A549 (cell line): ENCODE results near the gene CCDC9. TPM values are rescaled to one million over a fixed set of nuclear protein-coding genes. Genes with fewer than 3 reads are reported as not detected.

Experiments used
- ATAC-seq, 2 experiments: fragments of 200-7000 bp in 1 of 2; fragments of >200 bp in 1 of 2; cut with Nextera tagmentation in 1 of 2; cut with Tn5 transposase in 1 of 2; 3 replicates each; pipeline versions ENCODE4 v1.8.0 to v1.9.1; 2018 to 2020; ENCODE audit warnings: mild to moderate bottlenecking in 1 of 2, moderate library complexity in 1 of 2
- CTCF ChIA-PET: fragments of 300-600 bp; sonication (Branson Sonifier 250); formaldehyde crosslinking; extraction: SDS; loops from one replicate; lab custom pipeline; 2021; ENCODE audit warnings: antibody characterized with exemption, inconsistent platforms; lab: Yijun Ruan, JAX
- POLR2A ChIA-PET: fragments of 350-600 bp; formaldehyde crosslinking; extraction: SDS; loops from one replicate; lab custom pipeline; 2021; ENCODE audit warnings: antibody characterized with exemption, inconsistent platforms; lab: Yijun Ruan, JAX
- DNase-seq, 2 experiments: peaks; one replicate each; pipeline versions ENCODE4 v3.0.0 to v3.0.0-alpha.2; 2011 to 2016; ENCODE audit warnings: low read depth in 1 of 2, low spot score in 1 of 2
- FAIRE-seq: peaks from 2 replicates; lab custom pipeline; 2011; peaks lifted over from hg19 to GRCh38; lab: Jason Lieb, UNC
- H3K27ac ChIP-seq, 2 experiments: fragments of >200 bp; sonication (Bioruptor Twin); formaldehyde crosslinking; 3 replicates each; pipeline ENCODE4 v1.5.1; 2016 to 2017
- H3K4me1 ChIP-seq: fragments of >200 bp; sonication (Bioruptor Twin); formaldehyde crosslinking; 3 replicates; pipeline ENCODE4 v1.6.1; 2016
- H3K4me2 ChIP-seq: fragments of >200 bp; sonication (Bioruptor Twin); formaldehyde crosslinking; 3 replicates; pipeline ENCODE4 v1.6.1; 2016
- H3K4me3 ChIP-seq: fragments of >200 bp; sonication (Bioruptor Twin); formaldehyde crosslinking; 3 replicates; pipeline ENCODE4 v1.5.1; 2016
- H3K9me3 ChIP-seq: fragments of >200 bp; sonication (Bioruptor Twin); formaldehyde crosslinking; 3 replicates; pipeline ENCODE4 v1.6.1; 2016
- BHLHE40 ChIP-seq: IDR thresholded peaks from 2 replicates; pipeline ENCODE4 v1.6.1; 2012; ENCODE audit warnings: low read depth, low read length, inconsistent platforms
- CBX2 ChIP-seq: fragments of 200-600 bp; sonication (generic); IDR thresholded peaks from 2 replicates; pipeline ENCODE4 v1.6.1; 2016; ENCODE audit warnings: low read depth, mild to moderate bottlenecking, borderline replicate concordance
- CBX8 ChIP-seq: fragments of 200-600 bp; sonication (generic); IDR thresholded peaks from 2 replicates; pipeline ENCODE4 v1.6.1; 2016
- CEBPB ChIP-seq, 2 experiments: fragments of >200 bp in 1 of 2; sonication (Bioruptor Twin) in 1 of 2; formaldehyde crosslinking in 1 of 2; IDR thresholded peaks; 2 replicates each; pipeline ENCODE4 v1.6.1; 2012 to 2016
- CHD2 ChIP-seq: fragments of 150-350 bp; IDR thresholded peaks from 2 replicates; pipeline ENCODE4 v1.6.1; 2014; ENCODE audit warnings: low read length; ENCODE audit not compliant: partially characterized antibody
- CHD4 ChIP-seq: fragments of 200-600 bp; sonication (generic); IDR thresholded peaks from 2 replicates; pipeline ENCODE4 v1.6.1; 2016; ENCODE audit warnings: antibody characterized with exemption, mild to moderate bottlenecking, borderline replicate concordance
- FOSB ChIP-seq: fragments of 250-450 bp; sonication (Bioruptor Pico); IDR thresholded peaks from 2 replicates; pipeline ENCODE4 v1.5.0; 2020; ENCODE audit warnings: mild to moderate bottlenecking, moderate library complexity
- GATA3 ChIP-seq: IDR thresholded peaks from 2 replicates; pipeline ENCODE4 v1.6.1; 2012; ENCODE audit warnings: borderline replicate concordance
- JUN ChIP-seq, 2 experiments: fragments of >200 bp; sonication (Bioruptor Twin); formaldehyde crosslinking; IDR thresholded peaks; 2 replicates in 1 of 2; 3 replicates in 1 of 2; pipeline ENCODE4 v1.6.1; 2016 to 2017
- JUNB ChIP-seq: fragments of >200 bp; sonication (Bioruptor Twin); formaldehyde crosslinking; IDR thresholded peaks from 2 replicates; pipeline ENCODE4 v1.6.1; 2016
- KDM1A ChIP-seq: fragments of 200-600 bp; sonication (generic); IDR thresholded peaks from 2 replicates; pipeline ENCODE4 v1.6.1; 2016; ENCODE audit warnings: low read depth, mild to moderate bottlenecking
- MYC ChIP-seq: IDR thresholded peaks from 2 replicates; pipeline ENCODE4 v1.6.1; 2012; ENCODE audit warnings: mild to moderate bottlenecking, inconsistent platforms, low read length, improper control_type of control experiment, borderline replicate concordance
- NPAS2 ChIP-seq: fragments of 250-450 bp; sonication (Bioruptor Pico); IDR thresholded peaks from 2 replicates; pipeline ENCODE4 v1.8.0; 2022; ENCODE audit warnings: mild to moderate bottlenecking, moderate library complexity, borderline replicate concordance
- PHF8 ChIP-seq: fragments of 200-600 bp; sonication (generic); IDR thresholded peaks from 2 replicates; pipeline ENCODE4 v1.6.1; 2016; ENCODE audit warnings: low read depth, mild to moderate bottlenecking, antibody characterized with exemption, moderate library complexity, borderline replicate concordance
- RAD21 ChIP-seq, 2 experiments: fragments of >200 bp in 1 of 2; sonication (Bioruptor Twin) in 1 of 2; formaldehyde crosslinking in 1 of 2; IDR thresholded peaks in 1 of 2; conservative IDR thresholded peaks in 1 of 2; 2 replicates in 1 of 2; 3 replicates in 1 of 2; pipeline ENCODE4 v1.6.1; 2012 to 2018; ENCODE audit warnings: inconsistent platforms in 1 of 2
- RARB ChIP-seq: fragments of 250-450 bp; sonication (Bioruptor Pico); IDR thresholded peaks from 2 replicates; pipeline ENCODE4 v1.8.0; 2021; ENCODE audit warnings: mild to moderate bottlenecking, moderate library complexity
- RNF2 ChIP-seq: fragments of 200-600 bp; sonication (generic); IDR thresholded peaks from 2 replicates; pipeline ENCODE4 v1.6.1; 2016; ENCODE audit warnings: low read depth, mild to moderate bottlenecking, antibody characterized with exemption, moderate library complexity, borderline replicate concordance
- SMC3 ChIP-seq: fragments of >200 bp; sonication (Bioruptor Twin); formaldehyde crosslinking; IDR thresholded peaks from 3 replicates; pipeline ENCODE4 v1.6.1; 2018; ENCODE audit warnings: inconsistent platforms
- ZC3H11A ChIP-seq: fragments of 450-650 bp; IDR thresholded peaks from 2 replicates; pipeline ENCODE4 v1.6.1; 2014; ENCODE audit warnings: antibody characterized with exemption, mild to moderate bottlenecking
- ZFP36 ChIP-seq: fragments of 450-650 bp; IDR thresholded peaks from 2 replicates; pipeline ENCODE4 v1.6.1; 2014; ENCODE audit warnings: borderline replicate concordance; ENCODE audit not compliant: partially characterized antibody
- ZNF302 ChIP-seq: fragments of 250-450 bp; sonication (Bioruptor Pico); IDR thresholded peaks from 2 replicates; pipeline ENCODE4 v1.9.0; 2021; ENCODE audit warnings: inconsistent platforms, mild to moderate bottlenecking, moderate library complexity
- WGBS: methylation state at CpG from one replicate; pipeline ENCODE4 v1.1.6; 2017; ENCODE audit errors: missing lambda C conversion rate; 5-methylcytosine and 5-hydroxymethylcytosine counted together
- polyA plus RNA-seq, 4 experiments: library from polyadenylated mRNA; depleted of rRNA in 3 of 4; stranded (reverse); fragments of >200 nt; fragmentation: RNase III in 1 of 4; extraction: RNeasy Plus Mini Kit Qiagen cat#74134 plus additional on column Dnase treatment in 1 of 4; gene quantifications; 2 replicates in 3 of 4; 3 replicates in 1 of 4; pipeline ENCODE4 v1.2.3, GENCODE V29; 2011 to 2017
- TF ChIP-seq, protein P1 (sequence below): fragments of >200 bp; sonication (Bioruptor Twin); formaldehyde crosslinking; IDR thresholded peaks from 3 replicates; pipeline ENCODE4 v1.5.1; 2016
- TF ChIP-seq, protein P2 (sequence below): fragments of 250-450 bp; sonication (Bioruptor Pico); IDR thresholded peaks from 2 replicates; pipeline ENCODE4 v1.5.0; 2020; ENCODE audit warnings: low read depth, mild to moderate bottlenecking, moderate library complexity
- TF ChIP-seq, protein P3 (sequence below): IDR thresholded peaks from 2 replicates; pipeline ENCODE4 v1.6.1; 2012
- TF ChIP-seq, protein P4 (sequence below): fragments of 200-600 bp; sonication (generic); IDR thresholded peaks from 2 replicates; pipeline ENCODE4 v1.6.1; 2016; ENCODE audit warnings: antibody characterized with exemption, mild to moderate bottlenecking, moderate library complexity

CCDC9 gene
- polyA plus RNA-seq, 2 of the 4 experiments (the other 2 are of a cell fraction): 9.4 to 24.6 TPM

DNA sequence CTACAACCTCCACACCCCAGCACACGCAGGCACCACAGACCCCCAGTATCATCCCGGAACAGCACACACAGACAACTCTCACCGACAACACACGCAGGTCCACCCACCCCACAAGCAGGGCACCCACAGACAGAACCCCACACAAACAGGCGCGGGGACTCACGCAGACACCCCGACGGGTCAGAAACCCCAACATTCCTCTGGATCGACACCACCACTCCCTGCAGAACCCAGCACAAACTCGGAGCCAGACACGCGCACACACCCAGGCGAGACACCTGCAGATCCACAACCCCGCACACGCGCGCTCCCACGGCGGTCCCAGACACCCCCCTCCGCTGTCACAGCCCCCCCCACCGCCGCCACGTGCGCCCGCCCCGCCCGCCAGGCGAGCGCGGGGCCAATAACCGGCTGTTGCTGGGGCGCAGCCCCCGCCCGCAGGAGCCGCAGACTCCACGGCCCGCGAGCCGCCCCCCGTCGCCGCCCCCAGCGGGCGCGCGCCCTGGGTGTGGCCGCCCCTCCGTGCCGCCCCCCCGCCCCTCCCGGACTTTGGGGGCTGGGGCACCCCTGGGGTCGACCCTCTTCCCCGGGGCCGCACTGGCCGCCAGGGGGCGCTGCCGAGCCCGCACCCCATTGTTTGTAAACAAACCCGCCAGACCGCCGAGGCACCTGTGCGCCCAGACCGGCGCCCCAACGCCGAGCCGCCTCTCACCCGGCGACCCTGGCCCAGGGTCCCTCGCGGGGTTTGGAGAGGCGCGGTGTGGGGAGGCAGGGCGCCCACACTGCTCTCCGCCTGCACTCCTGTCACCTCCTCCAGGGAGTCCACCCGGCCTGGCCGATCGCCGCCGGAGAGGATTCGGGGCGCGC, 26.0 kb upstream of the CCDC9 start (continued):
- TF ChIP-seq, protein P1, sequence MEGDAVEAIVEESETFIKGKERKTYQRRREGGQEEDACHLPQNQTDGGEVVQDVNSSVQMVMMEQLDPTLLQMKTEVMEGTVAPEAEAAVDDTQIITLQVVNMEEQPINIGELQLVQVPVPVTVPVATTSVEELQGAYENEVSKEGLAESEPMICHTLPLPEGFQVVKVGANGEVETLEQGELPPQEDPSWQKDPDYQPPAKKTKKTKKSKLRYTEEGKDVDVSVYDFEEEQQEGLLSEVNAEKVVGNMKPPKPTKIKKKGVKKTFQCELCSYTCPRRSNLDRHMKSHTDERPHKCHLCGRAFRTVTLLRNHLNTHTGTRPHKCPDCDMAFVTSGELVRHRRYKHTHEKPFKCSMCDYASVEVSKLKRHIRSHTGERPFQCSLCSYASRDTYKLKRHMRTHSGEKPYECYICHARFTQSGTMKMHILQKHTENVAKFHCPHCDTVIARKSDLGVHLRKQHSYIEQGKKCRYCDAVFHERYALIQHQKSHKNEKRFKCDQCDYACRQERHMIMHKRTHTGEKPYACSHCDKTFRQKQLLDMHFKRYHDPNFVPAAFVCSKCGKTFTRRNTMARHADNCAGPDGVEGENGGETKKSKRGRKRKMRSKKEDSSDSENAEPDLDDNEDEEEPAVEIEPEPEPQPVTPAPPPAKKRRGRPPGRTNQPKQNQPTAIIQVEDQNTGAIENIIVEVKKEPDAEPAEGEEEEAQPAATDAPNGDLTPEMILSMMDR: peak; percentile 100
- peak; percentile 99 for TF ChIP-seq ZFP36
- no peak for TF ChIP-seq NPAS2 (CRISPR knock-in tag)
- TF ChIP-seq KDM1A: 0 out of 2 replicates have a peak, but pooled peaks have one; percentile 94
- TF ChIP-seq, all 56 proteins: peak for 11

DNA sequence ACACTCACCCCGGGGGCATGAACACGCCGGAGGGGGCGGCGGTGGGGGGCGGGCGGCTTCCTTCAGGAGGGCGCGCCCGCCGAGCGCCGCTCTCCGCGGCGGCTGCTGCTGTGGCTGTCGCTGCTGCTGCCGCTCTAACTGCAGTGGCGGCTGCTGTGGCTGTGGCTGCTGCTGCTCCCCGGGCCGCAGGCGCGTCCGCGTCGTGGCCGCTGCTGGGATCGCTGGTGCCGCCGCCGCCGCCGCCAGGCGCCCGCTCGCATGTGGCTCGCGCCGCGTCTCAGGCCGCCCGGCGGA, 25.5 kb upstream of the CCDC9 start, which contains the start of gene BBC3:
Gene BBC3 (minus strand): TSS at position 279 of the 294 bp plus-strand sequence. CDS start 2,768 bp downstream, outside the sequence.
- TF ChIP-seq PHF8 (peak; percentile 79; the same call in 1 of the 2 replicates), MYC (peak; percentile 45), KDM1A (peak; percentile 71; the same call in 1 of the 2 replicates)
- TF ChIP-seq, protein P2, sequence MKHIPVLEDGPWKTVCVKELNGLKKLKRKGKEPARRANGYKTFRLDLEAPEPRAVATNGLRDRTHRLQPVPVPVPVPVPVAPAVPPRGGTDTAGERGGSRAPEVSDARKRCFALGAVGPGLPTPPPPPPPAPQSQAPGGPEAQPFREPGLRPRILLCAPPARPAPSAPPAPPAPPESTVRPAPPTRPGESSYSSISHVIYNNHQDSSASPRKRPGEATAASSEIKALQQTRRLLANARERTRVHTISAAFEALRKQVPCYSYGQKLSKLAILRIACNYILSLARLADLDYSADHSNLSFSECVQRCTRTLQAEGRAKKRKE (CRISPR knock-in tag): no peak
- 10% methylated on average over 2 of the region's 43 CpGs for WGBS
- H3K9me3 ChIP-seq: no peaks in the 10 kb centered on the region
- H3K4me2 ChIP-seq: peak within 1 kb of the TSS; percentile 99
- CTCF ChIA-PET: no interaction called here
- POLR2A ChIA-PET: no interaction called here
- peak within 1 kb of the TSS; percentile 89 for H3K4me3 ChIP-seq
- FAIRE-seq (no peak), DNase-seq (no peak), ATAC-seq (no peak)
- peak within 1 kb of the TSS; percentile 87 to 98 for H3K27ac ChIP-seq
- H3K4me1 ChIP-seq: peaks cover 47% of the 10 kb centered on the region

DNA sequence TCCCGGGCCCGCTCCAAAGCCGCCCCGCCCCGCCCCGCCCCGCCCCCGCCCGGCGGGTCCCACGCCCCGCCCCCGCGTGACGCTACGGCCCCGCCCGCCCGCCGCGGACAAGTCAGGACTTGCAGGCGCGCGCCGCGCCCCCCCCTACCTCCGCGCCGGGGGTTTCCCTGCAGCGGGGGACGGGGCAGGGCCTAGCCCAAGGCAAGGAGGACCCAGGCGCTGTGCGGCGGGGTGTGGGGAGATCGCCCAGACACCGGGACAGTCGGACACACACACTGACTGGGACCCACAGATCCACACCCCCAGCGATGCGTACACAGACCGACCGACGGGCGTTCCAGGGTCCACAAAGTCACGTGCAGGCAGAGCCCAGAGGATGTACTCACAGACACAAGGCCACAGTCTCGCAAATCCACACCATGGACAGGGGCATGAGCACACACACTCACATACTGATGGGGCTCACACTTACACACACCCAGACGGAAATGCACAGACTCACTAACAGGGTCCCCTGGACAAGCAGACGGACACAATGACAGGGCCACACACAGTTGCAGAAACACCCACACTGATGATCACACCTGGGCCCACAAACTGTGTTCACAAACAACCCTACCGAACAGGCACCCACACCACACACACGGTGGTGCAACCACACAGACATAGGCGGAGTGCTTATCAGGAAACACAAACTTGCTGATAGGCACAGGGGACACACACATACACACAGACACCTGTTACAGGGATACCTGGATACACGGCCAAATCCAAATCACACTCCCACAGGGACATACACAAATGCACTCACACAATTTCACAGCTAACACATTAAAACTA, 24.9 kb upstream of the CCDC9 start:
- peak overlapping the region; percentile 89 for H3K4me3 ChIP-seq
- peaks cover 45% of the 10 kb centered on the region for H3K4me1 ChIP-seq
- H3K4me2 ChIP-seq: peak overlapping the region; percentile 99
- DNase-seq (peak; percentile 72 to 90), ATAC-seq (peak; percentile 4 to 7), FAIRE-seq (no peak)
- H3K9me3 ChIP-seq: no peaks in the 10 kb centered on the region
- CTCF ChIA-PET: interaction anchor here (0.6 to 5.8 kb wide), 5 partner anchors 14 to 218 kb away, joined by 3 to 144 read pairs (median 3); no protein-coding TSS in a partner anchor
- 15% methylated on average over 20 of the region's 51 CpGs for WGBS
- H3K27ac ChIP-seq: peak overlapping the region; percentile 87 to 98
- POLR2A ChIA-PET: interaction anchor here (1.2 to 3.0 kb wide), 5 partner anchors 9 to 118 kb away, joined by 3 to 26 read pairs (median 3); partner anchors contain the start of genes CCDC9 and ZC3H4
- TF ChIP-seq GATA3: 0 out of 2 replicates have a peak, but pooled peaks have one; percentile 42
- peak; percentile 74 for TF ChIP-seq BHLHE40
- no peak for TF ChIP-seq ZNF302 (CRISPR knock-in tag)
- no peak for TF ChIP-seq SMC3
- TF ChIP-seq ZC3H11A: no peak
- no peak for TF ChIP-seq PHF8
- TF ChIP-seq RARB: no peak
- TF ChIP-seq ZFP36: no peak
- TF ChIP-seq JUN (IDR thresholded peaks at IDR 0.05): peak; percentile 53 to 86; a peak in 4 of 5 replicates
- no peak for TF ChIP-seq CEBPB (IDR thresholded peaks at IDR 0.05)
- TF ChIP-seq FOSB (CRISPR knock-in tag): no peak
- TF ChIP-seq, protein P3, sequence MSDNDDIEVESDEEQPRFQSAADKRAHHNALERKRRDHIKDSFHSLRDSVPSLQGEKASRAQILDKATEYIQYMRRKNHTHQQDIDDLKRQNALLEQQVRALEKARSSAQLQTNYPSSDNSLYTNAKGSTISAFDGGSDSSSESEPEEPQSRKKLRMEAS: peak; percentile 77
- no peak for TF ChIP-seq JUNB
- TF ChIP-seq RNF2: no peak
- TF ChIP-seq, protein P4, sequence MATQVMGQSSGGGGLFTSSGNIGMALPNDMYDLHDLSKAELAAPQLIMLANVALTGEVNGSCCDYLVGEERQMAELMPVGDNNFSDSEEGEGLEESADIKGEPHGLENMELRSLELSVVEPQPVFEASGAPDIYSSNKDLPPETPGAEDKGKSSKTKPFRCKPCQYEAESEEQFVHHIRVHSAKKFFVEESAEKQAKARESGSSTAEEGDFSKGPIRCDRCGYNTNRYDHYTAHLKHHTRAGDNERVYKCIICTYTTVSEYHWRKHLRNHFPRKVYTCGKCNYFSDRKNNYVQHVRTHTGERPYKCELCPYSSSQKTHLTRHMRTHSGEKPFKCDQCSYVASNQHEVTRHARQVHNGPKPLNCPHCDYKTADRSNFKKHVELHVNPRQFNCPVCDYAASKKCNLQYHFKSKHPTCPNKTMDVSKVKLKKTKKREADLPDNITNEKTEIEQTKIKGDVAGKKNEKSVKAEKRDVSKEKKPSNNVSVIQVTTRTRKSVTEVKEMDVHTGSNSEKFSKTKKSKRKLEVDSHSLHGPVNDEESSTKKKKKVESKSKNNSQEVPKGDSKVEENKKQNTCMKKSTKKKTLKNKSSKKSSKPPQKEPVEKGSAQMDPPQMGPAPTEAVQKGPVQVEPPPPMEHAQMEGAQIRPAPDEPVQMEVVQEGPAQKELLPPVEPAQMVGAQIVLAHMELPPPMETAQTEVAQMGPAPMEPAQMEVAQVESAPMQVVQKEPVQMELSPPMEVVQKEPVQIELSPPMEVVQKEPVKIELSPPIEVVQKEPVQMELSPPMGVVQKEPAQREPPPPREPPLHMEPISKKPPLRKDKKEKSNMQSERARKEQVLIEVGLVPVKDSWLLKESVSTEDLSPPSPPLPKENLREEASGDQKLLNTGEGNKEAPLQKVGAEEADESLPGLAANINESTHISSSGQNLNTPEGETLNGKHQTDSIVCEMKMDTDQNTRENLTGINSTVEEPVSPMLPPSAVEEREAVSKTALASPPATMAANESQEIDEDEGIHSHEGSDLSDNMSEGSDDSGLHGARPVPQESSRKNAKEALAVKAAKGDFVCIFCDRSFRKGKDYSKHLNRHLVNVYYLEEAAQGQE: peak; percentile 64
- TF ChIP-seq CBX8: no peak
- no peak for TF ChIP-seq RAD21 (conservative IDR thresholded peaks at IDR 0.05 in 1 of 2, IDR thresholded peaks at IDR 0.05 in 1 of 2)
- no peak for TF ChIP-seq CHD4
- no peak for TF ChIP-seq CBX2
- TF ChIP-seq CHD2: no peak
